Activated CD4-positive, alpha-beta T cell treated with anti-CD3 and anti-CD28 coated beads, Interleukin-2, amount 50 U/mL, for 48 hours (primary cell): Measurements from ENCODE around the gene SPATA13.

Source experiments
- DNase-seq, 2 experiments: peaks; one replicate each; pipeline ENCODE4 v3.0.0-alpha.2; 2020

Gene SPATA13

GRCh38 chr13:24142453-24142852 lies 18.1 kb upstream of the SPATA13 start:
- DNase-seq, result no peak

- no peak for DNase-seq
Measured at GRCh38 chr13:24142886-24143285, 17.6 kb upstream of the SPATA13 start.

DNA sequence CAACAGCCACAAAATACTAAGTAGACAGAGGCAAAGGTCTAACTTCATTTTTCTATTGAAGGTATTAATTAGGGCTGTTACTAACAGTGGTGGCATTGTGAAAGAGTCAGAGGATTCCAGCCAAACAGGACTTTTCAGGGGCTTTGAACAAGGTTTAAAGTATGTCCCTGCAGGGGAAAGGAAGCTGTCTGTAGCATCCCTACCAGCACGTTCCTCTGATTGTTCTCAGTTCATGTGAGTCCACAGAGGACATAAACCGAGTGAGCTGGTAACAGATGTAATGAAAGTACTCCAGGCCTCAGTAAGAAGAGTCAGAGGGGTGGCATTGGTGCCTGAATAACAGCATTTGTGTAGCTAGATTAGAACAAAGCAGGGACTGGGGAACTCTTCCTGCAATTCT lies 15.3 kb upstream of the SPATA13 start:
- DNase-seq, result no peak

DNA sequence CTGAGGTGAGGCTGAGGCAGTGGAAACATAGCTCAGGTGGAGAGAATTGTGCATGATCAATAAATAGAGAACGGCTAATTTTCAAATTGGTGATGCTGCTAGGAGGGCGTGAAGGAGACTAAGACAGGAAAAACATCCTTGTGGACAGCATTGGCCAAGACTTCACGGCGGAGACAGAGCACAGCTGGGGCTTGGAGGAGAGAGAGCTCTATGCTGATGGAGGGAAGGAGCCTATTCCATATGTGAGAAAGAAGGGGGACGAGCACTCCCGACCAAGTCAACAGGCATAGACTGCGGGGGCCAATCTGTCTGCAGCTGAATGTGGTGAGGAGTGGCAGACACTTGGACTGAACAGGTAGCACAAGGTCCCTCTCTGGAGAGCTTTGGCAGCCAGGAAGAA lies 14.8 kb upstream of the SPATA13 start:
- DNase-seq, result no peak

DNA sequence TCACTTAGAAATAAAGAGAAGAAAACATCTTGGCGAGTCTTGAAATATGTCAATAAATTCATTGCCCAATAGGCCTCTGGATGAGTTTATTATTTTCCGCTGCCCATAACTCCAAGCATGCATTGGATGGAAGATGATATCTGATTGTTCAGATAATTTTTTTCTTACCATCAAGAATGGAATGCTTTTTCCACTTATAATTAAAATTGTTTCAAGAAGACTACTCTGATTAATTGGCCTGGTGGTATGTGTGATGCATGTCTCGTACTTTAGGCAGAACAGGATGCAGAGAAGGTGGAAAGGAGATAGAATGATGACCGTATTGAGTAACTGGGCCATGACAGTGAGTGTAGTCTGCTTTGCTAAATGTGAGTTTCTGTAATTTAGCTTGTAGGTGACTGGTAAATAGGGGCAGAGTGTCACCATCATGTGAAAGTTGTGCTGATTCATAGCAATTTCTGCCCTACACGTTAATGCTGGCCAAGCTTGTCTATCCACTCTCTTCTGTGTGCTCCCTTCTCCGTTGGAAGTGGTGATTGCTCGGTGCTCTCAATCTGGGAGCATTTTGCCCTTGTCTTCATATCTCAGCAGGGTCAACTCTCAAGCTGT lies 13.5 kb upstream of the SPATA13 start:
- no peak for DNase-seq

- no peak for DNase-seq
Measured at GRCh38 chr13:24147570-24147963, 13.0 kb upstream of the SPATA13 start.

DNA sequence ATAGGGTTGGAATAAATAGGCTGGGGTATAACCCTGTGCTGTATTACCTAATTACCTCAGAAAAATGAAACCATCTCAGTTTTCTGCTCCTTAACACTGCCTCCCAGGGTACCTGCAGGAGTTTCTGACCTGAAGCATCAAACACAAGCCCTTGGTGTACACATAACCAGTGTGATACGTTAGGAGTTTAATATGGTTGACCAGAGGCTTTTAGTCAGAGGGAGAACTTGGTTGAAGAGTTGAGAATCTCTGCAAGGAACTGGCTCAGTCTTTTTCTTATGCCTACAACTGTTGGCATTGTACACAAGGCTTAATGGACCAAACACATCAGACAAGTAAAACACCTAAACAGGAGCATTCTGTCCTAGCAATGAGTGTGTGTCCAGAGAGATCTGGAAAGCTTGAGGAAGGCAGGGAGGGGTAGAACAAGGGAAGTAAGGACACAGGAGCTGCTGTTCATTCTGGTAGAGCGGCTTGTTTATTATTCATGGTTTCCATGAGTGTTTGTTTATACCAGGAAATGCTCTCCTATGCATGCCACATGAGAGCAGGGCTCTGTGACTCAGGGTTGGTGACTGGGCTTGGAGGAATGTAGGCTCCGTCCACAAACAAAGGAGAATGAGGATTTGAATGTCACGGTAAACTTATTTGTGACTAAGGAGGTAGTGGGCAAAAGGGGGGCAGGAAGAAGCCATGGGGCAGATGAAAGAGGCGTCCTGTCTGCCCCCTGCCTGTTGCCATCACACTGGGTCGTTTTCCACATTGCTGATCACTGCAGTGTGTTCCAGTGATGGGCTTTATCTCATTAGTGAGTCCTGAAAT lies 11.9 kb upstream of the SPATA13 start:
- no peak for DNase-seq

GRCh38 chr13:24149246-24150032 lies 11.1 kb upstream of the SPATA13 start:
- DNase-seq, result no peak

DNA sequence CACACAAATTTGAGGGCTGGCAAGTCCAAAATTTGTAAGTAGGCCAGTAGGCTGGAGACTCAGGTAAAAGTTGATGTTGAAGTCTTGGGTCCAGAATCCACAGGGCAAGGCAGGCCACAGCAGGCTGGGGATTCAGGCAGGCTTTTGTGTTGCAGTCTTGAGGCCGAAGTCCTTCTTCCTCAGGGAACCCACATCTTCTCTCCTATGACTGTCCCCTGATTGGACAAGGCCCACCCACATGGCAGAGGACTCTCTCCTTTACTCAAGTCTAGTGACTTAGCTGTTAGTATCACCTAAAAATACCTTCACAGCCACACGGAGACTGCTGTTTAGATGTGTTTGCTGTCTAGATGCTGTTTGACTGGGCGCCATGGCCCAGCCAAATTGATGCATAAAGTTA lies 9.9 kb upstream of the SPATA13 start:
- DNase-seq, result no peak

GRCh38 chr13:24151864-24152263 lies 8.7 kb upstream of the SPATA13 start:
- DNase-seq, result no peak

DNA sequence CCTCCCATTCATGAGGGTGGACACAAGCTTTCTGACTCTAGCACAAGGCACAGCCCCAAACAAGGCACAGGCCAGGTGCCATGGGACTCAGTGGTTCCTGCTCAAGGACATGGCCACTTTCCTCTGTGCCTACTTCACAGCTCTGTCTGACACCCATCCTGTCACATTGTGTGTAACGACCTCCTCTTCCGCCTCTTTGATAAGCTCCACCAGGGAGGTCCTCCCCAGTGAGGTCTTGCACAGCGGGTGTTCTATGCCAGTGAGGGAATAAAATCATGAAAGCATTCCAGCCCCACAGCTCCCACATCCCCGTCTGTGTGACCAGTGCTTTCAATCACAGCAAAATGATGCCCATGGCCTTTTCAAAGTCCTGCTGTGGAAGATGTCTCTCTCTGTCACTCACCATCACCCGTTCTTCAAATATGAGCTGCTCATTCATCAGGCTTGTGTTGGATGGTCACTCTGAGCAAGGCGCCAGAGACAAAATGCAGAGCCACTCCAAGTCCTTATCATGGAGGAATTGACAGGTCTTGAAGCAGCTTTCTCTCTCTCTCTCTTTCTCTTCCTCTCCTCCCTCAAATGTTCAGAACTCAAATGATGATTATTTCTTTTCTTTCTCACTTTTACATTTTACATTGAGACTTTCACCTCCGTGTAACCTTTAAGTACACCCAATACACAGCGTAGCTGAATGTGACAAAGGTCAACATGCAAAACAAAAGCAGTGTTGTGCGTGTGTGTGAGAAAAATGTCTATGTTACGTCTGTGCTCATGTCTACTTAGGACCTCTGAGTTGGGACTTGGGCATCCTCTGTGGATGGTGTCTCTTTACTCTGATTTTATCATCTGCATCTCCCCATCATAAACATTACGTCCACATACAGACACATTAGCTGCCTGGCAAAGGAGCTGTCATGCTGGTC lies 8.0 kb upstream of the SPATA13 start:
- DNase-seq, result no peak

DNA sequence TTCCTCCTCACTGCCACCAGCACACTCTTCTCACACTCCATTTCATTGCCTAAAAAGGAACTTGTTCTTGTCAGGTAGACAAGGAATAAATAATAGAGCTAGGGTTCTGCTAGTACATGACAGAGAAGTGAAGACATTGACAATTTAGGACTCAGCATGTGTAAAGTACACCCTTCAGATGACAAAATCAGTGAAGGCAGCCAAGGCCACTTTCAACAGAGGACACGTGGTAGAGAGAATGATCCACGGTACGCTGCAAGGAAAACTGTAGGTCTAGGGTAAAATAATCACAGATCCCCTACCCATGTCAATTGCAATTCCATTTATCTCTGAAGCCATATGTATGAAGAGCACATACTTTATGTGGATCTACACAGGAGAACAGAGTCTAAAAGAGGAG lies 7.2 kb upstream of the SPATA13 start:
- no peak for DNase-seq

GRCh38 chr13:24153979-24154701 lies 6.4 kb upstream of the SPATA13 start:
- no peak for DNase-seq

GRCh38 chr13:24159357-24159756 lies 1.2 kb upstream of the SPATA13 start:
- no peak for DNase-seq

GRCh38 chr13:24161010-24161775 lies 673 bp downstream of the SPATA13 start:
- DNase-seq, result peak; percentile 46 to 54

- no peak for DNase-seq
Measured at GRCh38 chr13:24161980-24162525, 1.5 kb downstream of the SPATA13 start.

- DNase-seq, result no peak
Measured at GRCh38 chr13:24162604-24163003, 2.1 kb downstream of the SPATA13 start.

DNA sequence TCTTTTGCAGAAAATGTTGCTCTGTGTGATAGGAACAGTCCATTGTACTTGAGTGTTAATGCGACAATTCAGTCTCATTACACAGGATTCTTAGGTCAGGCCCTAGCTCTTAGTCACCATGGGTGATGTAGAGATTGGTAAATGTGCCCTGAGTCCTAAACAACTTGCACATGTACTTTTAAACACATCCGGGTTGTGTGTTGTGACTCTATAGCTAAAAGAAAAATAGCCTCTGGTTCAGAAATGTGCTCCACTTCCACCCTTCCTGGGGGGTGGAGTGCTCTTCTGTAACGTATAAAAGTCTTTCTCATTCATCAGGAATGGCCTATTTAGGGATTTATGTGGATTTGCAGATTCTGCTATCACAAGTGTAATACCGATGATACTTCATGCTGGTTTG lies 5.2 kb downstream of the SPATA13 start:
- DNase-seq, result no peak

DNA sequence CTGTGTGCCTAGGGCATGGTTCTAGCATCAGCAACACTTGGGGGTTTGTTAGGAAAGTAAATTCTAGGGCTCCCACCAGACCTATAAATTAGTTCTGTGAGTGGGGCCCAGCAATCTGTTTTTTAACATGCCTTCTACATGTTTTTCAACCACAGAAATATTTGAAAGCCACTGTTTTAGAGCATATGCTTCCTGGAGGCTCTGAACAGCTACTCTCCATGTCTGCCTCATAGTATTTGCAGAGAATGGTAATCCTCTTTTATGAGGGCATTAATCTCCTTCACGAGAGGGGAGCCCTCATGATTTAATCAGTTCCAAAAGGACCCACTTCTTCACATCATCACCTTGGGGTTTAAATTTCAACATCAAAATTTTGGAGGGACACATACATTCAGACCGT lies 6.0 kb downstream of the SPATA13 start:
- DNase-seq, result no peak

GRCh38 chr13:24167666-24168391 lies 7.3 kb downstream of the SPATA13 start:
- no peak for DNase-seq
